ENCODE measurements around the gene CKMT2. TPM values are rescaled to one million over a fixed set of nuclear protein-coding genes. Genes with fewer than 3 reads are reported as not detected.

Gene CKMT2
- total RNA-seq, 1 experiment from 2014 or later: 1.8 TPM

DNA sequence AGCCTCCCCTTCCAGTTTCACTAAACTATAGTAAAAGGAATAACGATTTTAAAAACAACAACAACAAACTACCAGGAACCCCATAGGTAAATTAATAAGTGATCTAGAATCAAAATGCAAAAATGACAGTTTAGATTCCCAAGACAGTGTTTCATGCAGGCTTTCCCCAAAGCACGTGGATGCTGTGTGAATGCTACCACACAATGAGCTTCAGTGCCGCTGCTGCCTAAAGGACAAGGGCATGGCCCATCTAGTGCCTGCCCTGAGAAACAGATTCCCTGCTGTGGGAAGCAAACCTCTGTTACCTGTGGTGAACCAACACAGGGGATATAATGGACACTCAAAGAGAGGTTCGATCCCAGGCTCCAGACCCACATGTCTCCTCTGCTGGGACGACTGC lies 23.7 kb upstream of the CKMT2 start (continued):
- TF ChIP-seq, protein P1, sequence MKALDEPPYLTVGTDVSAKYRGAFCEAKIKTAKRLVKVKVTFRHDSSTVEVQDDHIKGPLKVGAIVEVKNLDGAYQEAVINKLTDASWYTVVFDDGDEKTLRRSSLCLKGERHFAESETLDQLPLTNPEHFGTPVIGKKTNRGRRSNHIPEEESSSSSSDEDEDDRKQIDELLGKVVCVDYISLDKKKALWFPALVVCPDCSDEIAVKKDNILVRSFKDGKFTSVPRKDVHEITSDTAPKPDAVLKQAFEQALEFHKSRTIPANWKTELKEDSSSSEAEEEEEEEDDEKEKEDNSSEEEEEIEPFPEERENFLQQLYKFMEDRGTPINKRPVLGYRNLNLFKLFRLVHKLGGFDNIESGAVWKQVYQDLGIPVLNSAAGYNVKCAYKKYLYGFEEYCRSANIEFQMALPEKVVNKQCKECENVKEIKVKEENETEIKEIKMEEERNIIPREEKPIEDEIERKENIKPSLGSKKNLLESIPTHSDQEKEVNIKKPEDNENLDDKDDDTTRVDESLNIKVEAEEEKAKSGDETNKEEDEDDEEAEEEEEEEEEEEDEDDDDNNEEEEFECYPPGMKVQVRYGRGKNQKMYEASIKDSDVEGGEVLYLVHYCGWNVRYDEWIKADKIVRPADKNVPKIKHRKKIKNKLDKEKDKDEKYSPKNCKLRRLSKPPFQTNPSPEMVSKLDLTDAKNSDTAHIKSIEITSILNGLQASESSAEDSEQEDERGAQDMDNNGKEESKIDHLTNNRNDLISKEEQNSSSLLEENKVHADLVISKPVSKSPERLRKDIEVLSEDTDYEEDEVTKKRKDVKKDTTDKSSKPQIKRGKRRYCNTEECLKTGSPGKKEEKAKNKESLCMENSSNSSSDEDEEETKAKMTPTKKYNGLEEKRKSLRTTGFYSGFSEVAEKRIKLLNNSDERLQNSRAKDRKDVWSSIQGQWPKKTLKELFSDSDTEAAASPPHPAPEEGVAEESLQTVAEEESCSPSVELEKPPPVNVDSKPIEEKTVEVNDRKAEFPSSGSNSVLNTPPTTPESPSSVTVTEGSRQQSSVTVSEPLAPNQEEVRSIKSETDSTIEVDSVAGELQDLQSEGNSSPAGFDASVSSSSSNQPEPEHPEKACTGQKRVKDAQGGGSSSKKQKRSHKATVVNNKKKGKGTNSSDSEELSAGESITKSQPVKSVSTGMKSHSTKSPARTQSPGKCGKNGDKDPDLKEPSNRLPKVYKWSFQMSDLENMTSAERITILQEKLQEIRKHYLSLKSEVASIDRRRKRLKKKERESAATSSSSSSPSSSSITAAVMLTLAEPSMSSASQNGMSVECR (CRISPR knock-in tag; IDR thresholded peaks at IDR 0.05; ENCODE audit: borderline replicate concordance): no peak
- TF ChIP-seq GRHL2 (CRISPR knock-in tag; IDR thresholded peaks at IDR 0.05; ENCODE audit: insufficient replicate concordance, severe bottlenecking) (no peak), NR1H2 (CRISPR knock-in tag; IDR thresholded peaks at IDR 0.05) (no peak), ETV6 (CRISPR knock-in tag; IDR thresholded peaks at IDR 0.05) (no peak), JAZF1 (CRISPR knock-in tag; IDR thresholded peaks at IDR 0.05) (no peak), TP53 (CRISPR knock-in tag; IDR thresholded peaks at IDR 0.05) (no peak)
- TF ChIP-seq, protein P2, sequence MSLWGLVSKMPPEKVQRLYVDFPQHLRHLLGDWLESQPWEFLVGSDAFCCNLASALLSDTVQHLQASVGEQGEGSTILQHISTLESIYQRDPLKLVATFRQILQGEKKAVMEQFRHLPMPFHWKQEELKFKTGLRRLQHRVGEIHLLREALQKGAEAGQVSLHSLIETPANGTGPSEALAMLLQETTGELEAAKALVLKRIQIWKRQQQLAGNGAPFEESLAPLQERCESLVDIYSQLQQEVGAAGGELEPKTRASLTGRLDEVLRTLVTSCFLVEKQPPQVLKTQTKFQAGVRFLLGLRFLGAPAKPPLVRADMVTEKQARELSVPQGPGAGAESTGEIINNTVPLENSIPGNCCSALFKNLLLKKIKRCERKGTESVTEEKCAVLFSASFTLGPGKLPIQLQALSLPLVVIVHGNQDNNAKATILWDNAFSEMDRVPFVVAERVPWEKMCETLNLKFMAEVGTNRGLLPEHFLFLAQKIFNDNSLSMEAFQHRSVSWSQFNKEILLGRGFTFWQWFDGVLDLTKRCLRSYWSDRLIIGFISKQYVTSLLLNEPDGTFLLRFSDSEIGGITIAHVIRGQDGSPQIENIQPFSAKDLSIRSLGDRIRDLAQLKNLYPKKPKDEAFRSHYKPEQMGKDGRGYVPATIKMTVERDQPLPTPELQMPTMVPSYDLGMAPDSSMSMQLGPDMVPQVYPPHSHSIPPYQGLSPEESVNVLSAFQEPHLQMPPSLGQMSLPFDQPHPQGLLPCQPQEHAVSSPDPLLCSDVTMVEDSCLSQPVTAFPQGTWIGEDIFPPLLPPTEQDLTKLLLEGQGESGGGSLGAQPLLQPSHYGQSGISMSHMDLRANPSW (CRISPR knock-in tag; conservative IDR thresholded peaks at IDR 0.05; ENCODE audit: low read depth): no peak
- TF ChIP-seq, protein P3, sequence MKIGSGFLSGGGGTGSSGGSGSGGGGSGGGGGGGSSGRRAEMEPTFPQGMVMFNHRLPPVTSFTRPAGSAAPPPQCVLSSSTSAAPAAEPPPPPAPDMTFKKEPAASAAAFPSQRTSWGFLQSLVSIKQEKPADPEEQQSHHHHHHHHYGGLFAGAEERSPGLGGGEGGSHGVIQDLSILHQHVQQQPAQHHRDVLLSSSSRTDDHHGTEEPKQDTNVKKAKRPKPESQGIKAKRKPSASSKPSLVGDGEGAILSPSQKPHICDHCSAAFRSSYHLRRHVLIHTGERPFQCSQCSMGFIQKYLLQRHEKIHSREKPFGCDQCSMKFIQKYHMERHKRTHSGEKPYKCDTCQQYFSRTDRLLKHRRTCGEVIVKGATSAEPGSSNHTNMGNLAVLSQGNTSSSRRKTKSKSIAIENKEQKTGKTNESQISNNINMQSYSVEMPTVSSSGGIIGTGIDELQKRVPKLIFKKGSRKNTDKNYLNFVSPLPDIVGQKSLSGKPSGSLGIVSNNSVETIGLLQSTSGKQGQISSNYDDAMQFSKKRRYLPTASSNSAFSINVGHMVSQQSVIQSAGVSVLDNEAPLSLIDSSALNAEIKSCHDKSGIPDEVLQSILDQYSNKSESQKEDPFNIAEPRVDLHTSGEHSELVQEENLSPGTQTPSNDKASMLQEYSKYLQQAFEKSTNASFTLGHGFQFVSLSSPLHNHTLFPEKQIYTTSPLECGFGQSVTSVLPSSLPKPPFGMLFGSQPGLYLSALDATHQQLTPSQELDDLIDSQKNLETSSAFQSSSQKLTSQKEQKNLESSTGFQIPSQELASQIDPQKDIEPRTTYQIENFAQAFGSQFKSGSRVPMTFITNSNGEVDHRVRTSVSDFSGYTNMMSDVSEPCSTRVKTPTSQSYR (CRISPR knock-in tag; IDR thresholded peaks at IDR 0.05): no peak
- TF ChIP-seq, protein P4, sequence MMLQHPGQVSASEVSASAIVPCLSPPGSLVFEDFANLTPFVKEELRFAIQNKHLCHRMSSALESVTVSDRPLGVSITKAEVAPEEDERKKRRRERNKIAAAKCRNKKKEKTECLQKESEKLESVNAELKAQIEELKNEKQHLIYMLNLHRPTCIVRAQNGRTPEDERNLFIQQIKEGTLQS (CRISPR knock-in tag; conservative IDR thresholded peaks at IDR 0.05): no peak

DNA sequence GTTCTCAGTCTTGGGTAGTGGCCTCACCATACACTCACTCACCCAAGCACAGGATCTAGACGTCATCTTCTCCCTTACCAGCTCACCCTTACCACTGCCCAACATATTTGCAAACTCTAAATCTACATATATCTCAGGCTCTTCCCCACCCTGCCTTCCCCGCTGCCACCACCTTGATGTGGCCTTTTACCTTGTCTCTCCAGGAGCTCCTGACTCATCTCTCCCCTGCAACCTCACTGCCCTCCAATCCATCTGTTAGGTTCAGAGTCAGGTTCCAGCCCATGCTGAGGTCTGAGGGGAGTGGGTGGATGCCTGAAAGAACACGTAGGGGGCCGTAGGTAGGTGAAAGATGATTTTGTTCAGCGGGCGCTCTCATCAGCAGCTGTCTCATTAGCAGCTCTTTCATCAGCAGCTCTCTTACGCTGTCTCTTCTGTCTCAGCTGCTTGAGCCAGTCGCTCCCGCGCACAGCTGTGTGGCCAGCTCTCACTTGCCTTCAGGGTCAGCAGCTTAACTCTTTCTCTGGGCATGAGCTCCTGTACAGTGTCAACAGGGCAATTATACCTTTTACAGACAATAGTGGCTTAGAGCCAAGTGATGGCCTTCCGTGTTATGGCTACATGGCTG lies 23.1 kb upstream of the CKMT2 start:
- no peak for TF ChIP-seq ZNF232 (CRISPR knock-in tag; IDR thresholded peaks at IDR 0.05)
- TF ChIP-seq ZBTB21 (CRISPR knock-in tag; IDR thresholded peaks at IDR 0.05; ENCODE audit: borderline replicate concordance): no peak
- no peak for TF ChIP-seq OVOL2 (CRISPR knock-in tag; IDR thresholded peaks at IDR 0.05; ENCODE audit: borderline replicate concordance)
- Mint-ChIP-seq H3K9me3 (no peaks in the 10 kb centered on the region), H3K4me3 (no peak overlapping the region), H3K27me3 (ENCODE audit: low read depth) (no peaks in the 10 kb centered on the region), H3K4me1 (0 out of 2 replicates have a peak, but pooled peaks cover 2% of the 10 kb centered on the region), H3K27ac (no peak overlapping the region), H3K36me3 (no peaks in the 10 kb centered on the region)
- ChIA-PET POLR2A (no interaction called here), CTCF (no interaction called here)
- DNase-seq (ENCODE audit: low spot score): no peak
- ATAC-seq: no peak

DNA sequence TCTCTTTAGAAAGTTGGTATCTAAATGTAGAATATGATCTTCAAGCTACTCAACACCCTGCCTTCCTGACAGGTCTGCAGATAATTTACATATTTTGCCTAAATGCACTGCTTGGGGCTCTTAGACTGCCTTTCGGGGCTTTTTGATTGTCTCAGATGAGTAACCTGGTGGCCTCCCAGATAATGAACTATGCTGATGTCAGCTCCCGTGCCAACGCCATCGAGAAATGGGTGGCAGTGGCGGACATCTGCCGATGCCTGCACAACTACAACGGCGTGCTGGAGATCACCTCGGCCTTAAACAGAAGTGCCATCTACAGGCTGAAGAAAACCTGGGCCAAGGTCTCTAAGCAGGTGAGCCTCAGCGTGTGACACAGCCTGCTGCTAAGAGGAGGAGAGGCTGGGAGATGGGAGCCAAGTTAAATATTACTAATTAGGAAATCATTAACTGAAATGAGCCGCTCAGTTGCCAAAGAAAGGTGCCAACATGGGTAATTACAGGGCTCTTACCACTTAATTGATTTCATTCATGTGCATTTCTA lies 20.8 kb upstream of the CKMT2 start:
- H3K27ac Mint-ChIP-seq: no peak overlapping the region
- TF ChIP-seq, protein P5, sequence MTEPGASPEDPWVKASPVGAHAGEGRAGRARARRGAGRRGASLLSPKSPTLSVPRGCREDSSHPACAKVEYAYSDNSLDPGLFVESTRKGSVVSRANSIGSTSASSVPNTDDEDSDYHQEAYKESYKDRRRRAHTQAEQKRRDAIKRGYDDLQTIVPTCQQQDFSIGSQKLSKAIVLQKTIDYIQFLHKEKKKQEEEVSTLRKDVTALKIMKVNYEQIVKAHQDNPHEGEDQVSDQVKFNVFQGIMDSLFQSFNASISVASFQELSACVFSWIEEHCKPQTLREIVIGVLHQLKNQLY (CRISPR knock-in tag; IDR thresholded peaks at IDR 0.05): no peak
- TF ChIP-seq, protein P4 (CRISPR knock-in tag; conservative IDR thresholded peaks at IDR 0.05): no peak
- TF ChIP-seq ZNF232 (CRISPR knock-in tag; IDR thresholded peaks at IDR 0.05): no peak
- no peak for TF ChIP-seq NR2C2 (CRISPR knock-in tag; IDR thresholded peaks at IDR 0.05)
- TF ChIP-seq, protein P3 (CRISPR knock-in tag; IDR thresholded peaks at IDR 0.05): no peak
- no peak for TF ChIP-seq GABPB1 (CRISPR knock-in tag; IDR thresholded peaks at IDR 0.05)
- no peak for TF ChIP-seq ZNF396 (CRISPR knock-in tag; IDR thresholded peaks at IDR 0.05; ENCODE audit: borderline replicate concordance)
- H3K36me3 Mint-ChIP-seq: no peaks in the 10 kb centered on the region
- H3K4me1 Mint-ChIP-seq: 0 out of 2 replicates have a peak, but pooled peaks cover 2% of the 10 kb centered on the region
- CTCF ChIA-PET: no interaction called here
- POLR2A ChIA-PET: interaction anchor here (0.7 kb wide), 1 partner anchor 194 kb away, joined by 3 read pairs; no protein-coding TSS in a partner anchor
- peak; percentile 58 for ATAC-seq
- H3K27me3 Mint-ChIP-seq (ENCODE audit: low read depth): no peaks in the 10 kb centered on the region
- no peak for DNase-seq (ENCODE audit: low spot score)
- no peak overlapping the region for H3K4me3 Mint-ChIP-seq
- no peaks in the 10 kb centered on the region for H3K9me3 Mint-ChIP-seq

Measured in WTC11 (cell line).